Measurements from ENCODE around the gene DHRSX. TPM values are rescaled to one million over a fixed set of nuclear protein-coding genes. Genes with fewer than 3 reads are reported as not detected.
"Not testable (repeated sequence)": the region's sequence is repeated elsewhere in the genome, so short reads cannot be mapped to it uniquely, and the experiment has no call there.

The DHRSX gene
- total RNA-seq, 4 donors from 2014 or later = 19.9 to 36.5 (median 24.2) TPM

DNA sequence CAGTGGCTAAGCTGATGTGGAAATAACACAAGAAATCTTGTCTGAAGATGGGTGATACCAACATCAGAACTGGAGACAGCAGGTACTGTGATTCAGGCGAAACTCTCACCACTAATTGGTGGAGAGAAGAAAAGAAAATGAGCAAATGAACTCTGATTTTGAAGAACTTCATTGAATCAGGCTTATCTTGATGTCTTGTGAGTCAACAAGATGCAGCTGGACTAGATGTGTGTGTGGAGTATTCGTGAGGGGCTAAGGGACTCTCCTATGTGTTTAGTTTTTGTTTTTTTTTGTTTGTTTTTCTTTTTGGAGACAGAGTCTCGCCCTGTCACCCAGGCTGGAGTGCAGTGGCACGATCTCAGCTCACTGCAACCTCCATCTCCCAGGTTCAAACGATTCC lies 131.6 kb downstream of the DHRSX start:
- DNase-seq = no peak
- H3K27me3 ChIP-seq = no peaks in the 10 kb centered on the region
- H3K9me3 ChIP-seq = no peaks in the 10 kb centered on the region
- no peak for TF ChIP-seq POLR2A (IDR thresholded peaks at IDR 0.05)
- TF ChIP-seq, protein P1, sequence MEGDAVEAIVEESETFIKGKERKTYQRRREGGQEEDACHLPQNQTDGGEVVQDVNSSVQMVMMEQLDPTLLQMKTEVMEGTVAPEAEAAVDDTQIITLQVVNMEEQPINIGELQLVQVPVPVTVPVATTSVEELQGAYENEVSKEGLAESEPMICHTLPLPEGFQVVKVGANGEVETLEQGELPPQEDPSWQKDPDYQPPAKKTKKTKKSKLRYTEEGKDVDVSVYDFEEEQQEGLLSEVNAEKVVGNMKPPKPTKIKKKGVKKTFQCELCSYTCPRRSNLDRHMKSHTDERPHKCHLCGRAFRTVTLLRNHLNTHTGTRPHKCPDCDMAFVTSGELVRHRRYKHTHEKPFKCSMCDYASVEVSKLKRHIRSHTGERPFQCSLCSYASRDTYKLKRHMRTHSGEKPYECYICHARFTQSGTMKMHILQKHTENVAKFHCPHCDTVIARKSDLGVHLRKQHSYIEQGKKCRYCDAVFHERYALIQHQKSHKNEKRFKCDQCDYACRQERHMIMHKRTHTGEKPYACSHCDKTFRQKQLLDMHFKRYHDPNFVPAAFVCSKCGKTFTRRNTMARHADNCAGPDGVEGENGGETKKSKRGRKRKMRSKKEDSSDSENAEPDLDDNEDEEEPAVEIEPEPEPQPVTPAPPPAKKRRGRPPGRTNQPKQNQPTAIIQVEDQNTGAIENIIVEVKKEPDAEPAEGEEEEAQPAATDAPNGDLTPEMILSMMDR (IDR thresholded peaks at IDR 0.05) = no peak
- no peaks in the 10 kb centered on the region for H3K4me1 ChIP-seq
- no peak overlapping the region for H3K4me3 ChIP-seq (replicated peaks in 1 of 3)
- no peak overlapping the region for H3K27ac ChIP-seq
- intact Hi-C loops (cut with DNase I) = no loop called here
- 80 to 89% methylated on average over 5 of the region's 5 CpGs for WGBS, 2 donors
- no peaks in the 10 kb centered on the region for H3K36me3 ChIP-seq

DNA sequence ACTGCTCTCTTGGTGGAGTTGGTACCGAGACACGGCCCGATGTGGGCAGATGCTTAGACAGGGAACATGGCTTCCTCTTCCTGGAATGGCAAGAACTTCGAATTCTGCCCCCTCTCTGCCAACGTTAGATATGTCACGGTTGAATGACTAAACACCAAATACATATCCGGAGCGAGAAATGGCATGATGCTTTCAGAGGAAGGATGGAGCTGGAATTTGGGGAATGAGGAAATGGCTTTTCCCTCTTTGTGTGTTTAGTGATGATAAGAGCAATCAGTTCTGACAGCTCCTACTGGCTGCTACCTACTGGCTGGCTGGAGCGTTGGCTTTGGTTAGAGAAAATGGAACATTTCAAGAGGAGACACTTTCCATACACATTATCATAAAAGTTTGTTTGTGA lies 140.0 kb downstream of the DHRSX start:
- no peak for TF ChIP-seq POLR2A (IDR thresholded peaks at IDR 0.05)
- TF ChIP-seq, protein P1 (IDR thresholded peaks at IDR 0.05) = no peak
- Histone ChIP-seq H3K9me3 (no peaks in the 10 kb centered on the region), H3K4me3 (replicated peaks in 1 of 3) (no peak overlapping the region), H3K4me1 (no peaks in the 10 kb centered on the region), H3K27me3 (no peaks in the 10 kb centered on the region), H3K36me3 (no peaks in the 10 kb centered on the region), H3K27ac (no peak overlapping the region)
- WGBS, 2 donors = 85 to 92% methylated on average over 9 of the region's 9 CpGs
- intact Hi-C loops (cut with DNase I) = no loop called here
- DNase-seq = no peak

- H3K27ac ChIP-seq; H3K4me3 ChIP-seq (replicated peaks in 1 of 3); H3K36me3 ChIP-seq; intact Hi-C loops (cut with DNase I); H3K9me3 ChIP-seq; H3K27me3 ChIP-seq; H3K4me1 ChIP-seq; DNase-seq: not testable (repeated sequence)
- 97 to 98% methylated on average over 4 of the region's 4 CpGs for WGBS, 2 donors
Measured at GRCh38 chrX:2359522-2359921, 141.3 kb downstream of the DHRSX start.

- H3K27me3 ChIP-seq = no peaks in the 10 kb centered on the region
- H3K9me3 ChIP-seq = no peaks in the 10 kb centered on the region
- no peak overlapping the region for H3K4me3 ChIP-seq (replicated peaks in 1 of 3)
- no peaks in the 10 kb centered on the region for H3K36me3 ChIP-seq
- 89 to 92% methylated on average over 18 to 19 of the region's 19 CpGs for WGBS, 2 donors
- no peak for TF ChIP-seq POLR2A (IDR thresholded peaks at IDR 0.05)
- TF ChIP-seq, protein P1 (IDR thresholded peaks at IDR 0.05) = no peak
- no peak for DNase-seq
- H3K27ac ChIP-seq = no peak overlapping the region
- intact Hi-C loops (cut with DNase I) = no loop called here
- H3K4me1 ChIP-seq = no peaks in the 10 kb centered on the region
Measured at GRCh38 chrX:2351999-2352995, 148.5 kb downstream of the DHRSX start.

DNA sequence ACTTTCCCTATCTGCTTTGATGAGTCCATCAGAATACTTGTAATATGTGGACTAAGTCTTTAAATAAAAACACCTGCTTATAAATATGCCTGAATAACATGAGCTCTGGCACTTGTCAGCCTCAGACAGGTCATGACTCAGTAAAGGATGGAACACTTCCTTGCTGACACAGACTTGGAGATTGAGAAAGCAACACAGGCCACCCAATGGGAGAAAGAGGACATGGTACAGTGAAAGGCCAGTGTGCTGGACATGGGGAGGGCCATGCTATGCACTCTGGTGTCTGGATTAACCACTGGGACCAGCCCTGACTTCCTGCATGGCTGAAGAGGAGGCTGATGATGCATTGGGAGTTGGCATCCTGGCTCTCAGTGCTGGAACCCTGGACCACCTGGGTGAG lies 149.5 kb downstream of the DHRSX start:
- H3K4me1 ChIP-seq = no peaks in the 10 kb centered on the region
- TF ChIP-seq, protein P1 (IDR thresholded peaks at IDR 0.05) = no peak
- no peak for TF ChIP-seq POLR2A (IDR thresholded peaks at IDR 0.05)
- DNase-seq = no peak
- no peaks in the 10 kb centered on the region for H3K9me3 ChIP-seq
- no peak overlapping the region for H3K27ac ChIP-seq
- H3K4me3 ChIP-seq (replicated peaks in 1 of 3) = no peak overlapping the region
- intact Hi-C loops (cut with DNase I) = no loop called here
- no peaks in the 10 kb centered on the region for H3K36me3 ChIP-seq
- H3K27me3 ChIP-seq = no peaks in the 10 kb centered on the region

DNA sequence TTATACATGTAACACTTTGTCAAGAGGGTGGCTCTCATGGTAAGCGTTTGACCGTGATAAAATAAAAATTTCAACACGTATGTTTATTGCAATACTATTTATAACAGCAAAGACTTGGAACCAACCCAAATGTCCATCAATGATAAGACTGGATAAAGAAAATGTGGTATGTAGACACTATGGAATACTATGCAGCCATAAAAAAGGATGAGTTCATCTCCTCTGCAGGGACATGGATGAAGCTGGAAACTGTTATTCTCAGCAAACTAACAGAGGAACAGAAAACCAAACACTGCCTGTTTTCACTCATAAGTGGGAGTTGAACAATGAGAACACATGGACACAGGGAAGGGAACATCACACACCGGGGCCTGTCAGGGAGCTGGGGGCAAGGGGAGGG lies 150.1 kb downstream of the DHRSX start:
- H3K36me3 ChIP-seq; H3K27me3 ChIP-seq; H3K9me3 ChIP-seq; H3K4me3 ChIP-seq (replicated peaks in 1 of 3); DNase-seq; intact Hi-C loops (cut with DNase I); H3K27ac ChIP-seq; H3K4me1 ChIP-seq: not testable (repeated sequence)
- 83 to 97% methylated on average over 4 of the region's 4 CpGs for WGBS, 2 donors

DNA sequence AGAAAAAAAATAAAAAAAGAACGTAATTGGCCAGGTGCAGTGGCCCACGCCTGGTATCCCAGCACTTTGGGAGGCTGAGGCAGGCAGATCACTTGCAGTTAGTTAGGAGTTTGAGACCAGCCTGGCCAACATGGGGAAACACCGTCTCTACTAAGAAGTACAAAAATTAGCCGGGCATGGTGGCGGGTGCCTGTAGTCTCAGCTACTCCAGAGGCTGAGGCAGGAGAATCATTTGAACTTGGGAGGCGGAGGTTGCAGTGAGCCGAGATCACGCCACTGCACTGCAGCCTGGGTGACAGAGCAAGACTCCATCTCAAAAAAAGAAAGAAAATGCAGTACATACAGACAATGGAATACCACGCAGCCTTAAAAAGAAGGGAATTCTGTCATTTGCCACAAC lies 150.7 kb downstream of the DHRSX start:
- H3K9me3 ChIP-seq; DNase-seq; H3K27ac ChIP-seq; intact Hi-C loops (cut with DNase I); H3K36me3 ChIP-seq; H3K4me3 ChIP-seq (replicated peaks in 1 of 3); H3K27me3 ChIP-seq; H3K4me1 ChIP-seq: not testable (repeated sequence)
- WGBS, 2 donors = 96 to 97% methylated on average over 9 of the region's 9 CpGs

Measured in thyroid gland (tissue), 4 donors.